Lower leg skin (tissue), 3 donors: ENCODE data around the gene FGD1.

Source experiments
- CTCF ChIP-seq, 3 donors: fragments of 450-650 bp; IDR thresholded peaks; one replicate each; pipeline ENCODE4 v1.5.1; 2016; ENCODE audit warnings: antibody characterized with exemption in 3 of 3, mild to moderate bottlenecking in 3 of 3, moderate library complexity in 2 of 3
- POLR2A ChIP-seq, 2 donors: fragments of 450-650 bp; IDR thresholded peaks; one replicate each; pipeline ENCODE4 v1.6.1; 2016 to 2017; ENCODE audit warnings: antibody characterized with exemption in 2 of 2, mild to moderate bottlenecking in 1 of 2, moderate library complexity in 1 of 2

- TF ChIP-seq CTCF (IDR thresholded peaks at IDR 0.05) (no peak), POLR2A (IDR thresholded peaks at IDR 0.05) (no peak)
Observed at GRCh38 chrX:54439960-54440871, 55.8 kb downstream of the FGD1 start, which contains the start of gene TSR2.
